GM23338 (cell line): Measurements from ENCODE around the gene ETFA. TPM values are rescaled to one million over a fixed set of nuclear protein-coding genes. Genes with fewer than 3 reads are reported as not detected.

Experiments
- ATAC-seq: fragments of 200-7000 bp; cut with Tn5 transposase; 3 replicates; pipeline ENCODE4 v1.9.1; 2020
- DNase-seq: peaks from one replicate; pipeline ENCODE4 v3.0.0-alpha.2; 2015; ENCODE audit warnings: low spot score
- H2AFZ ChIP-seq: fragments of 200-600 bp; sonication (generic); 2 replicates; pipeline ENCODE4 v1.8.0; 2016; ENCODE audit warnings: antibody characterized with exemption, mild to moderate bottlenecking, moderate library complexity
- H3F3A ChIP-seq: fragments of 200-600 bp; sonication (generic); replicated peaks from 2 replicates; pipeline ENCODE4 v1.8.0; 2017; ENCODE audit warnings: antibody characterized with exemption, mixed run types, low read depth
- H3K27ac ChIP-seq: fragments of 200-600 bp; sonication (generic); 2 replicates; pipeline ENCODE4 v1.6.1; 2016; ENCODE audit warnings: low read depth
- H3K27me3 ChIP-seq: fragments of 200-600 bp; sonication (generic); 2 replicates; pipeline ENCODE4 v1.8.0; 2016; ENCODE audit warnings: mild to moderate bottlenecking, mixed run types, moderate library complexity; ENCODE audit not compliant: insufficient read depth
- H3K36me3 ChIP-seq: fragments of 200-600 bp; sonication (generic); 2 replicates; pipeline ENCODE4 v1.8.0; 2016; ENCODE audit warnings: mild to moderate bottlenecking; ENCODE audit not compliant: insufficient read depth
- H3K4me1 ChIP-seq: fragments of 200-600 bp; sonication (generic); 2 replicates; pipeline ENCODE4 v1.8.0; 2016; ENCODE audit warnings: mild to moderate bottlenecking, moderate library complexity; ENCODE audit not compliant: insufficient read depth
- H3K4me2 ChIP-seq: fragments of 200-600 bp; sonication (generic); 2 replicates; pipeline ENCODE4 v1.7.1; 2017; ENCODE audit warnings: mixed run types
- H3K4me3 ChIP-seq: fragments of 200-600 bp; sonication (generic); 2 replicates; pipeline ENCODE4 v1.6.1; 2016; ENCODE audit warnings: mixed run types
- H3K79me2 ChIP-seq: fragments of 200-600 bp; sonication (generic); replicated peaks from 2 replicates; pipeline ENCODE4 v1.8.0; 2017; ENCODE audit warnings: mild to moderate bottlenecking; ENCODE audit not compliant: insufficient read depth
- H3K9me2 ChIP-seq: fragments of 200-600 bp; sonication (generic); 2 replicates; pipeline ENCODE4 v1.8.0; 2017; ENCODE audit not compliant: insufficient read depth
- H4K20me1 ChIP-seq: fragments of 200-600 bp; sonication (generic); replicated peaks from 2 replicates; pipeline ENCODE4 v1.8.0; 2017; ENCODE audit warnings: mild to moderate bottlenecking; ENCODE audit not compliant: insufficient read depth
- H3K27ac Mint-ChIP-seq: 2 replicates; pipeline ENCODE4 v1.8.0; 2020; ENCODE audit warnings: inconsistent platforms, mild to moderate bottlenecking, moderate library complexity, mixed read lengths
- H3K27me3 Mint-ChIP-seq: 3 replicates; pipeline ENCODE4 v1.8.0; 2022; ENCODE audit warnings: low read depth, mild to moderate bottlenecking, moderate library complexity, mixed read lengths, inconsistent platforms; ENCODE audit not compliant: insufficient read depth, poor library complexity
- H3K36me3 Mint-ChIP-seq: 3 replicates; pipeline ENCODE4 v1.8.0; 2021; ENCODE audit warnings: low read depth, mild to moderate bottlenecking, inconsistent platforms, moderate library complexity, mixed read lengths
- H3K4me1 Mint-ChIP-seq: 3 replicates; pipeline ENCODE4 v1.8.0; 2020; ENCODE audit warnings: mild to moderate bottlenecking, inconsistent platforms, mixed read lengths
- H3K4me3 Mint-ChIP-seq: 3 replicates; pipeline ENCODE4 v1.8.0; 2021; ENCODE audit warnings: moderate library complexity, mild to moderate bottlenecking, inconsistent platforms, mixed read lengths
- H3K9me3 Mint-ChIP-seq: 3 replicates; pipeline ENCODE4 v1.8.0; 2020; ENCODE audit warnings: moderate library complexity, mild to moderate bottlenecking, inconsistent platforms, mixed read lengths
- CREB1 ChIP-seq: fragments of 250-450 bp; sonication (Bioruptor Pico); IDR thresholded peaks from 2 replicates; pipeline ENCODE4 v1.5.0; 2020; ENCODE audit warnings: low read depth, mild to moderate bottlenecking, moderate library complexity
- CTCF ChIP-seq, 2 experiments: fragments of 200-600 bp in 1 of 2; sonication (generic) in 1 of 2; conservative IDR thresholded peaks; 2 replicates each; pipeline versions ENCODE4 v1.5.1 to v1.6.1; 2016 to 2017; ENCODE audit warnings: antibody characterized with exemption in 2 of 2, low read depth in 2 of 2, mild to moderate bottlenecking in 2 of 2, moderate library complexity in 1 of 2
- EZH2phosphoT487 ChIP-seq: fragments of 200-600 bp; sonication (generic); IDR thresholded peaks from one replicate; pipeline ENCODE4 v1.8.1; 2018; ENCODE audit warnings: antibody characterized with exemption; ENCODE audit not compliant: unreplicated experiment
- JUNB ChIP-seq: IDR thresholded peaks from one replicate; pipeline ENCODE4 v1.6.1; 2016; ENCODE audit warnings: antibody characterized with exemption; ENCODE audit not compliant: unreplicated experiment
- REST ChIP-seq: IDR thresholded peaks from one replicate; pipeline ENCODE4 v1.6.1; 2018; ENCODE audit warnings: antibody characterized with exemption; ENCODE audit not compliant: unreplicated experiment
- ZNF331 ChIP-seq: fragments of 250-450 bp; sonication (Bioruptor Pico); IDR thresholded peaks from 2 replicates; pipeline ENCODE4 v1.5.0; 2020; ENCODE audit warnings: low read depth, mild to moderate bottlenecking, moderate library complexity
- polyA plus RNA-seq: library from polyadenylated mRNA; unstranded; fragments of >200 nt; fragmentation: Nextera tagmentation; extraction: Ambion mirVana; gene quantifications from 2 replicates; pipeline ENCODE4 v1.2.1, GENCODE V29; 2016
- total RNA-seq: library from RNA; depleted of rRNA; stranded (reverse); fragments of >200 nt; shearing (Covaris generic); gene quantifications from 2 replicates; pipeline ENCODE4 v1.2.3, GENCODE V29; 2014
- TF ChIP-seq, protein P1 (sequence below): IDR thresholded peaks from 2 replicates; pipeline ENCODE4 v1.6.1; 2016; ENCODE audit warnings: antibody characterized with exemption

The ETFA gene
- total and polyA plus RNA-seq, 2 experiments from 2014 or later: 52.9 to 69.1 TPM

DNA sequence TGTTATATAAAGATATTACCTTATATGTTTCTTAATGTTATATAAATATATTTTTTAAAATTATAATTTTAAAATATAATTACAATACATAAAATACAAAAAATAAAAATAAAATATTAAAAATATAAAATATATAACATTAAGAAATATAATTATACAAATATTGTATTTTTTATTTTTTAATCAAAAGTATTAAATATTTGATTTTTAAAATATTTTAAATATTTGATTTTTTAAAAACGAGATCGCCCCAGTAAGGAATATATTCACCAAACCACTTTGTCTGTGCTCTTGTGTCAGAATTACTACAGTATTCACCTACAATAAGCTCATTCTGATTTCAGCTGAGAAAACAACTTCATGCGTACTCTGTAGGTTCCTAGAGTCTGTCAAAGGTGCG, 89.1 kb downstream of the ETFA start (continued):
- no peak for TF ChIP-seq CREB1 (CRISPR knock-in tag)
- TF ChIP-seq REST: no peak
- TF ChIP-seq, protein P1, sequence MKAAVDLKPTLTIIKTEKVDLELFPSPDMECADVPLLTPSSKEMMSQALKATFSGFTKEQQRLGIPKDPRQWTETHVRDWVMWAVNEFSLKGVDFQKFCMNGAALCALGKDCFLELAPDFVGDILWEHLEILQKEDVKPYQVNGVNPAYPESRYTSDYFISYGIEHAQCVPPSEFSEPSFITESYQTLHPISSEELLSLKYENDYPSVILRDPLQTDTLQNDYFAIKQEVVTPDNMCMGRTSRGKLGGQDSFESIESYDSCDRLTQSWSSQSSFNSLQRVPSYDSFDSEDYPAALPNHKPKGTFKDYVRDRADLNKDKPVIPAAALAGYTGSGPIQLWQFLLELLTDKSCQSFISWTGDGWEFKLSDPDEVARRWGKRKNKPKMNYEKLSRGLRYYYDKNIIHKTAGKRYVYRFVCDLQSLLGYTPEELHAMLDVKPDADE: no peak

DNA sequence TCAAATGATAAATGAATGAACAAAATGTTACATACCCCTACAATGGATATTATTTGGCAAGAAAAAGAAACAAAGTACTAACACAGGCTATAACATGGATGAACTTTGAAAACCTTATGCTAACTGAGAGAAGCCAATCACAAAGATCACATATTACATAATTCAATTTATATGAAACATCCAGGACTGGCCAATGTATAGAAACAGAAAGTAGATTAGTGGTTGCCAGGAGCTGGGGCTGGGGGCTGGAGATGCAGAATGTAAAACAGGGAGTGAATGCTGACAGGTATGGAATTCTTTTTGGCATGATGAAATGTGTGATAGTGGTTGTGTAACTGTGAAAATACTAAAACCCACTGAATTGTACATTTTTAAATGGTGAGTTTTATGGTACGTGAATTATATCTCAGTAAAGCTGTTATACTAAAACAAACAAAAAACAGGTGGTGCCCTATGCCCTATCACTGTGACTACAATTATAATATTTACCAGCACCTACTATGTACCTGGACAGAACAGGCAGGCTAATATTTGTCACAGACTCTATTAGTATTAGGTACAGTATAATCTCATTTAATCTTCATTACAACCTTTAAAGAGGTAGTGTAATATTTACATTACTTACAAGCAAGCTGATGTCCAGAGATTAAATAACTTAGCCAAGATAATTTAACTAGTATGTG, 90.0 kb downstream of the ETFA start:
- no peak for ATAC-seq
- Histone ChIP-seq H3K4me3 (no peak overlapping the region), H3K4me2 (no peak overlapping the region), H3K4me1 (no peaks in the 10 kb centered on the region), H3K36me3 (0 out of 2 replicates have a peak, but pooled peaks cover 3% of the 10 kb centered on the region), H3K9me2 (no peaks in the 10 kb centered on the region), H2AFZ (no peak overlapping the region), H4K20me1 (no peaks in the 10 kb centered on the region), H3F3A (no peaks in the 10 kb centered on the region), H3K27me3 (no peaks in the 10 kb centered on the region), H3K27ac (no peak overlapping the region), H3K79me2 (no peaks in the 10 kb centered on the region)
- Mint-ChIP-seq H3K4me3 (no peak overlapping the region), H3K9me3 (peaks cover 5% of the 10 kb centered on the region; the same call in 1 of the 3 replicates), H3K27me3 (no peaks in the 10 kb centered on the region), H3K36me3 (peaks cover 21% of the 10 kb centered on the region; the same call in 2 of the 3 replicates), H3K27ac (no peak overlapping the region), H3K4me1 (no peaks in the 10 kb centered on the region)
- DNase-seq: no peak
- TF ChIP-seq EZH2phosphoT487 (no peak), REST (no peak), ZNF331 (CRISPR knock-in tag) (no peak), JUNB (no peak), CTCF (conservative IDR thresholded peaks at IDR 0.05; ENCODE audit: low read depth in 2 of 2) (no peak)
